Measurements from ENCODE around the gene IFNL1.

DNA sequence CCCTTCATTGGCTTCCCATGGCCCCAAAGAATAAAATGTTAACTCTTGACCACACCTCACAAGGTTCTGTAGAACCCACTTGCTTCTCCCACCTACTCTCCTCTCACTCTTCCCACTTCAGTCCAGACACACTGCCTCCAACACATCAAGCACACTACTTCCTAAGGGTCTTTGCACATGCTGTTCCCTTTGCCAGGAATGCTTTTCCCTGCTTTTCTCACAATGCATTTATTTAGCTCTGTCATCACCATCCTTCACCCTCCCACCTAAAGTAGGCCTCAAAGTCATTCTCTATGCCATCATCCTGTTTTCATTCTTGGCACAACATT lies 7.9 kb downstream of the IFNL1 start:
- TF ChIP-seq, protein P1, sequence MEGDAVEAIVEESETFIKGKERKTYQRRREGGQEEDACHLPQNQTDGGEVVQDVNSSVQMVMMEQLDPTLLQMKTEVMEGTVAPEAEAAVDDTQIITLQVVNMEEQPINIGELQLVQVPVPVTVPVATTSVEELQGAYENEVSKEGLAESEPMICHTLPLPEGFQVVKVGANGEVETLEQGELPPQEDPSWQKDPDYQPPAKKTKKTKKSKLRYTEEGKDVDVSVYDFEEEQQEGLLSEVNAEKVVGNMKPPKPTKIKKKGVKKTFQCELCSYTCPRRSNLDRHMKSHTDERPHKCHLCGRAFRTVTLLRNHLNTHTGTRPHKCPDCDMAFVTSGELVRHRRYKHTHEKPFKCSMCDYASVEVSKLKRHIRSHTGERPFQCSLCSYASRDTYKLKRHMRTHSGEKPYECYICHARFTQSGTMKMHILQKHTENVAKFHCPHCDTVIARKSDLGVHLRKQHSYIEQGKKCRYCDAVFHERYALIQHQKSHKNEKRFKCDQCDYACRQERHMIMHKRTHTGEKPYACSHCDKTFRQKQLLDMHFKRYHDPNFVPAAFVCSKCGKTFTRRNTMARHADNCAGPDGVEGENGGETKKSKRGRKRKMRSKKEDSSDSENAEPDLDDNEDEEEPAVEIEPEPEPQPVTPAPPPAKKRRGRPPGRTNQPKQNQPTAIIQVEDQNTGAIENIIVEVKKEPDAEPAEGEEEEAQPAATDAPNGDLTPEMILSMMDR (IDR thresholded peaks at IDR 0.05), result no peak
- no peak for TF ChIP-seq POLR2A (IDR thresholded peaks at IDR 0.05)
- no peak for TF ChIP-seq EP300 (IDR thresholded peaks at IDR 0.05)

Measured in tibial nerve (tissue), 4 donors.